HG02943 (cell line): ENCODE data around the gene C6orf163.

ENCODE experiments used
- ATAC-seq: cut with Tn5 transposase; IDR thresholded peaks from one replicate; pipeline ENCODE4 v1.9.1; 2021; ENCODE audit warnings: mild to moderate bottlenecking, low read depth, moderate library complexity; ENCODE audit not compliant: unreplicated experiment

Gene C6orf163

DNA sequence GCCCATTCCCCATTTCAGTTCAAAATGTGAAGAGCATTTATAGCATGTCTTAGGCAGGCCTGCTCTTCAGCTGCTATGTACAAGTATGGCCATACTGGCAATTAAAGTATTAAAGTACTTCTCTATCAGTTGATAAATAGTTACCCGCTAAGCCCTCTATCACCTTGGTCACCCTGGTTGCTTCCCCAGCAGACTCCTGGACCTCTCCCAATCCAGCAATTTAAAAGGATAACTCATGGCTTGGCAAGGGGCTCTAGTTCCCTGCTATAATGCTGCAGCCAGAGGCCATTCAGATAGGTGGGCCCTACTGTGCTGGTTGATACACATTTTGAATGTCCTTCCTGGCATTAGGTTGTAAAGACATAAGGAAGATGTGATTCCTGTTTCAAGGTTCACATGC is 7.0 kb downstream of the C6orf163 start:
- ATAC-seq, result no peak

DNA sequence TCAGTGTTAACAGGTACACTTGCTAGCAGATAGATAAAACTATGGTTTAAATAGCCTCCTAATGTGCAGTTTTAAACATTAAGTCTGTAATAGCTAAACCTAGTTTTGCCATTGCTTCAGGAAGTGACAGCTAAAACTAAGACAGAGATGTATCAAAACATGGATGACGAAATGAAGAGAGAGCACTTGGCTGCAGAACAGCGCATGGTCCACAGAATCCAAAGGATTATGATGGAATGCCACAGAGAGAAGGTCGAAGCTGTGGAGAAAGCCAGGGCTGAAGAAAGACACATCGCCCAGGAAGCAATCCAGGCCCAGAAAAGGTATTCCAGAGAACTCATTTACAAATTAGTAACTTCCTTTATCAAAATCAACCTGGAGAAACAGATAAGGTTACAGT is 11.6 kb downstream of the C6orf163 start:
- no peak for ATAC-seq

DNA sequence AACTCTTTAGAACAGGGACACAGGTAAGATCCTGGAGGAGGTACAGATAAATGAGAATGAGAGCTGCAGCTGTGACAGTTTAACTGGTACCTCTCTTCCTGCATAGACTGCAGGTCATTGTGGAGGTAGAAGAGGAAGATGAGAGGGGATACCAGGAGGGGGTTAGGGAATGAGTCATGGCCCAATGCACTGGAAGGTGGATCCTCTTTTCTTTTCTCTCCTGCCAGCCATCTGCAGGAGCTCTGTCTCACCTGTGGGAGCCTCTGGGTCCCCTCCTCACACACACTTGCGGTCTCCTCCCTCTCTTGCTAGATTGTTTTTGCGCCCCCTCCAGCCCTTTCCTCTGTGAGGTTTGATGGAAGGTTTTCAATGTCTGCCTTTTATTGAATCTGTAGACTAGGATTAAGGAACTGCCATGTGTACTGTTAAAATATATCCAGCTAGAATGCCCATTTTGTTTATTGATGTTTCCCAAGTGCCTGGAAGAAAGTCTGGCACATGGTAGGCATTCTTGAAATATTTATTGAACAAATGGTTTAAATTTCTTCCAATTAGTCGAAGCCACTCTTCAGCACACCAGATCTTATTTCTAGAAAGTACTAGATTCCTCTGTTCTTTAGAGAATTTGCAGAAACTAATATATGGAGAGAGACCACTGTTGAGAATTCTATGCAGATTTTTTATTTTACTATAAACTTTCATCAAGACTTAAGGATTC is 13.0 kb downstream of the C6orf163 start:
- ATAC-seq, result no peak

DNA sequence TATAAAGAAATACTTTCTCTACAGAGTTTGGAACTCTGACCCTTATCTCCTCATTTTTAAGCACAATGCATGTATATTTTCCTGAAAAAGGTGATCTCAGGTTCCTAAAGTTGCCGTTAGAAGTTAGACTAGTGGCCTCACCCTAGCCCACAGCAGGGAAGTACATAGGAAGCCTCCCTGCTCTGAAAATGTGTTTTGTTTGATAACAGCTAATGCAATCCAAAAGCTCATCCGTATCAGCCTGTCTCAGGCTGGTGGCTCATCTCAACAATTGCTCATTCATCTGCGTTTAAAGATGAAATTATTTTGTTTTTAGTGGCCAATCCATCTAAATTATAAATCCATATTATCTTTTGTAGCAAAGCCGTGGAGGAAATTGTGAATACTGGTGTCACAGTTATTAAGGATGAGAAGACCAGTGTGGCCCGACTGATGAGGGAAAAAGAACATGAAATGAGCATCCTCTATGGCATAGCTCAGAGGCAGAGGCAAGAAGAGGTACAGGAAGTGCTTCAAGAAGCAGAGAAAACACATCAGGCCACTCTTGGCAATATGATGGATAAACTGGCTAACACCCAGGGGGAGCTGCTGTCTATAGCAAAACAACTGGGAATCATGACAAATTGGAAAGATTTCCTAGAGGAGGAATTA is 20.1 kb downstream of the C6orf163 start:
- ATAC-seq, result no peak

DNA sequence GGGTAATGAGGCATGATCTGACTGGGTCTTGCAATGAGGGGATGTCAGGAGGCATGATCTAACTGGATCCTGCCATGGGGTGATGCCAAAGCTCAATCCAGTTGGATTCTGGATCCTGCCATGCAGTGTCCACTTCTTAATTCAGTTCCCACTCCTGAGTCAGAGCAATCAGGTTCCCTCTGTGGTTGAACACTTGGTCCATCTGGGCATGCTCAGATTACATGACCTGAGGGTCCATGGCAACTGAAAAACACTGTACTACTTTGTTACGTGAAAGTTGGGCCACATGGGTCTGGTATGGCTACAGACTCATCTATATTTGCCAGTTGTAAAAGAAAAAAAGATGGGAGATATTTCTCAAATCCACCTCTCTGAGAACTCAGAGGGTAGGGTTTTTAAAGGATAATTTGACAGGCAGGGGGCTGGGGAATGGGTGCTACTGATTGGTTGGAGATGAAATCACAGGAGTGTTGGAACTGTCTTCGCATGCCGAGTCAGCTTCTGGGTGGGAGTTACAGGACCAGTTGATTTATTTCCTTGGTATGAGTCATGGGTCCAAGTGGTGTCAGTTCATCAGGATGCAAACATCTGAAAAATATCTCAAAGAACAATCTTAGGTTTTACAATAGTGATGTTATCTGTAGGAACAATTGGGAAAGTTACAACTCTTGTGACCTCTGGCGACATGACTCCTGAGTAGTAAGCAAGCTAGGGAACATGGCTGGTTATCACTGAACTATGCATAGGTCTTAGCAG is 21.6 kb downstream of the C6orf163 start:
- ATAC-seq, result no peak

DNA sequence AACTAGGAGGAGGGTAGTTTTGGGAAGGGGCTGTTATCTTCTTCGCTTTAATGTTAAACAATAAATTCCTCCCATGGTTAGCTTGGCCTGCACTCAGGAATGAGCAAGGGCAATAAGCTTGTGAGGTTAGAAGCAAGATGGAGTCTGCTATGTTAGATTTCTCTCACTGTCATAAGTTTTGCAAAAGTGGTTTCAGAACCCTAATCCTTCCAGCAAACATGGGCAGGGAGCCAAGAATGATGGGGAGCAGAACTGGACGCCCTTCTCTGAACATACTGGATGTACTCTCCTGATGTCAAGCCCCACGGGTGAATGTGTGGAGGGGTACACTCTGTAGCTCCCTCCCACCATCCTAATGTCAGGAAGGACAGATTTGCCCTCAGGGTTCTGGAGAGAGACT is 22.3 kb downstream of the C6orf163 start:
- ATAC-seq, result no peak

DNA sequence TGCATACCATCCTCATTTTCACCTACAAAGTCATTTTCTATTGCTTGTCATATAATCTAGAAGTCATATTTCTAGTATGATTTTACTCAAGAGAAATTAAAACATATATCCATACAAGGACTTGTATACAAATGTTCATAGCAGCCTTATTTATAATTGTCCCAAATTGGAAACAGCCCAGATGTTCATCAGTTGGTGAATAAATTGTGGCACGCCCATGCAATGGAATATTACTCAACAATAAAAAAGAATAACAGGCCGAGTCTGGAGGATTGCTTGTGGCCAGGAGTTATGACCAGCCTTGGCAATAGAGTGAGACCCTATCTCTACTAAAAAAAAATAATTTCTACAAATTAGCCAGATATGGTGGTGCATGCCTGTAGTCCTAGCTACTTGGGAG is 28.8 kb downstream of the C6orf163 start:
- no peak for ATAC-seq

DNA sequence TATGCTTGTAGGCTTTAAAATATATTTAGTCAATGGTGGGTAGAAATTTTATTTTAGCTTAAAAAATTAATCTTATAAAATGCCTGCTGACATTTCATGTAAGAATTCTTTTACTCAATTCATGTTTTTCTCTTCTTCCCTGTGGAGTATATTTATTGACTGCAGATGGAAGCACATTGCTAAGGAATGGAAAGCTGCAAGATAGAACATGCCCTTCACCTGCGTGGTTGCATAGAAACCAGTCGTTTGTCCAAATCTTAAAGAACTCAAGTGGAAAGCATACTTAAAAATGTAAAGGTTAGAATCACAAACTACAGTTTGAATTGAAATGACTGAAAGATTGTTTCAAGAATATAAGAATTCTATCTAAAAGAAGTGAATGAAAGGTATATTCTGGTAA is 30.7 kb downstream of the C6orf163 start:
- no peak for ATAC-seq

DNA sequence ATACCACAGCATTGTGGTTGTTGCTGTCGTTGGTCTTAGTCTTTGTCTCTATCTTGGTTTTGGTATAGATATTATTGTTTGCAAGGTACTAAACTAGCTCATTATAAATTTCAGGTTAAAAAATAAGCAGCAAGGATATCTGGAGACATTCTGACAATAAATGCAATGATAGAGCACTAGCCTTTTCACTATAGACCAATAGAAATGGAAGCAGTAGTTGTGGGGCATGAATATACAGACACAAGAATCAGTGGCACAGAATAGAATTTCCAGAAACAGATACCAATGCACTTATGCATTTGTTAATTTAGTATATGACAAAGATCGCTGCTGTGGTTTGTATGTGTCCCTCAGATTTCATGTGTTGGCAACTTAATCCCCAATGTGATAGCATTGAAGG is 32.0 kb downstream of the C6orf163 start:
- no peak for ATAC-seq

DNA sequence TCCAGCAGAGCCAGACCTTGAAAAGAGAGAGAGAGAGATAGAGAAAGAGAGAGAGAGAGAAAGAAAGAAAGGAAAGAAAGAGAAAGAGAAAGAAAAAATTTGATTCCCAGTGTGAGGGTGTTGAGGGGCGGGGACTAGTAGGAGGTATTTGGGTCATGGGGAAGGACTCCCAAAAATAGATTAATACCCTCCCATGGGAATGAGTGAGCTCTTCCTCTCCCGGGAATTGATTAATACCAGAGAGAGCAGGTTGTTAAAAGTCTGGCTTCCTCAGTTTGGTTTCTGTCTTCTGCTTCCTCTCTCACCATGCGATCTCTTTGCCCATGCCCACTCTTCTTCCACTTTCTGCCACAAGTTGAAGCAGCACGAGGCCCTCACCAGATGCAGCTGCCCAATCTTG is 34.3 kb downstream of the C6orf163 start:
- no peak for ATAC-seq

DNA sequence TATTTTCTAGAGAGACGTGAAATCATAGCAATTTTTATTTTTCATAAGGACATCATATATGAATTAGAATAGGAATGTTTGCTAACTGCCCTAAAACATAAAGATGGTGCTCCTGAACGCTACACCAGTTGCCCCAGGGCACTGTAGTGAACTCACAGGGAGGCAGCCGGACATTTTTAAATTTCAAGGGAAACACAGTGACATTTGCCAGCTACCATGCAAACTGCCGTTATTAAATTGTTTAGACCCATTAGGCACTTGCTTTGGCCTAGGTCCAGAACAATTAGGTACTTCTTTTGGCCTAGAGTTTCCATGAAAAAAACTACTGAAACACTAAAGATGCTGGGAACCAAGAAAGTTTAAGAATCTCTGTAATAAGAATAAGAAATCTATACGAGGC is 38.2 kb downstream of the C6orf163 start:
- no peak for ATAC-seq

DNA sequence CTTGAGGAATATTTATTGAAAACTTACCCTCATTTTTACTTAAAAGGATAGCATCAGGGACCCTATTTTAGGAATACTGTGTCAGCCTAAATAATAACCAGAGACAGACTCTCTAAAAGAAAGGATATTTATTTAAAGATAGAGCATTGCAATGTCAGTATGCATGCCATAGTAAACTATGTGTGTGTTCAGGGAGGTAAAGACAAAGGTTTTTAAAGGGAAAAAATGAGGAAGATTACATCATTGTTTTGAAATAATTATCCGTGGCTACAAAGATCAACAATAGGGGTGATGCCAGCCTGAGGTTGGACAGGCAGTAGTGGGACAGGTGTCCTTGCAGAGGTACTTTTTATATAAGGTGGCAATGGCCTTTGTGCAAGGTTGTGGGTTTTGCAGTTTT is 39.4 kb downstream of the C6orf163 start:
- no peak for ATAC-seq

DNA sequence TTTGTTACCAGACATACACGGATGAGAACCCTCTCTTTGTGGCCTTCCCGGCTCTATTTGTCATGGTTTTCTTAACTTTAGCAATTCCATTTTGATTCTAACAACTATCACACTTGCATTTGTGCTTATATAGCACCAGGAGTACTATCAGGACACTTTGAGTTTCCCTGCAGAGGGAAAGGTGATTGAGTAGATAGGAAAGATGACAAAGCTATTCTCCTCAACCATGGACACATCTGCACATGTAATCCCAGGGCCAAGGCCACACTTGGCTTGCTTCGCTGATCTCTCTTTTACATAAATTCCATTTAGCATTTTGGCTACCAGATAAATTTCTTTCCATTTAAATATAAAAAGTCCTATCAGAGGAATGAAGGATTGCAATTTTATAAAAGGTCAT is 39.8 kb downstream of the C6orf163 start:
- no peak for ATAC-seq

DNA sequence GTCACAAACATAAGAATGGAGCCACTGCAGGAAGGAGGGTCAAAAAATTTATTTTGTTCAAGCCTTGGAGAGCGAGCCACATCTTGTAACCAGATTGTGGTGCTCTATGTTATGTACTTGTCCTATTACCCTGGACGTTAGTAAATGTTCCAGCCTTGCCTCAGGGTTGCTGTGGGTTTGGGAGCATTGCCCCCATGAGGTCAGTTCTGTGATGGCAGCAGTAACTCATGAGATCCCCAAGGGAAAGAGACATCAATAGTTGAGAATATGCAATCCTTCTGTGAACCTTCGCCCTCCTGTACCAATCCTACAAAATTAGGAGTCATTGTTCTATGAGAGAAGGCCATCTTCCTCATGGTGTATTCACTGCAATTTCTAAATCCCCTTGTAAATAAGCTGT is 46.7 kb downstream of the C6orf163 start:
- ATAC-seq, result no peak

DNA sequence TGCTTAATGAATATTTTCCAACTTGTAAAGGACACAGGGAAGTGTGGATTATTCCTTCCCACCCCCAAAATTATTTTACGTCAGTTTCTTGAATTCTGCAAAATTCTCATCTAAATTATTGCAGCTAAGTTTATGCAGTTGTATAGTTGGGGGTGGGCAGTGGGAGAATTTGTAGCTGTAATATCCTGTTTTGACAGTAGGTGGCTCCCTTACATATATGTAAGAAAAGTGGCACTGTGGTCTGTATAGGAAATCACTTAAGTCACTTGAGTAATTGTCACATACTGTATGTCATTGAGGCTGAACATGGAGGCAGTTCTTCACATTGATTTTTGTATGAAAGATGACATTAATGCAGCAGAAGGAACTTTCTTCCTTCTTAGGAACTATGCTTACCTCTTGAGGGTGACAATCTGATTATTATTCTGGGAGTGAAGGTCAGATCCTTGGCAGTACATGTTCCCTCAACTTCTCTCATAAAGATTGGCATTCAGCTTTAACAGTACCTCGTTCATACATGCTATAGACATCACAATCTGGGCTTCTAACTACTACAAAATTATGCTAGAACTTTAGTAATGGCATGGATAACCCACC is 48.5 kb downstream of the C6orf163 start:
- ATAC-seq, result no peak

DNA sequence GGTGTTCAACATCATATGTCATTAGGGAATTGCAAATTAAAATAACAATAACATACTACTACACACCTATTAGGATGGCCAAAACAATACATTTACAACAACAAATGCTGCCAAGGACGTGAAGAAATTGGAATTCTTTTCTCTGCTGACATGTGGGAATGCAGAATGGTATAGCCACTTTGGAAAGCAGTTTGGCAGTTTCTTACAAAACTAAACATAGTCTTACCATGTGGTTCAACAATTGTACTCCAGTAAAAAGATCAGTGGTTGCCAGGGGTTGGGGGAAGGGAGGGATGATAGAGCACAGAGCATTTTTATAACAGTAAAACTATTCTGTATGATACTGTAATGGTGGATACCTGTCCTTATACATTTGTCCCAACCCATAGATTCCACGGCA is 50.8 kb downstream of the C6orf163 start:
- no peak for ATAC-seq

DNA sequence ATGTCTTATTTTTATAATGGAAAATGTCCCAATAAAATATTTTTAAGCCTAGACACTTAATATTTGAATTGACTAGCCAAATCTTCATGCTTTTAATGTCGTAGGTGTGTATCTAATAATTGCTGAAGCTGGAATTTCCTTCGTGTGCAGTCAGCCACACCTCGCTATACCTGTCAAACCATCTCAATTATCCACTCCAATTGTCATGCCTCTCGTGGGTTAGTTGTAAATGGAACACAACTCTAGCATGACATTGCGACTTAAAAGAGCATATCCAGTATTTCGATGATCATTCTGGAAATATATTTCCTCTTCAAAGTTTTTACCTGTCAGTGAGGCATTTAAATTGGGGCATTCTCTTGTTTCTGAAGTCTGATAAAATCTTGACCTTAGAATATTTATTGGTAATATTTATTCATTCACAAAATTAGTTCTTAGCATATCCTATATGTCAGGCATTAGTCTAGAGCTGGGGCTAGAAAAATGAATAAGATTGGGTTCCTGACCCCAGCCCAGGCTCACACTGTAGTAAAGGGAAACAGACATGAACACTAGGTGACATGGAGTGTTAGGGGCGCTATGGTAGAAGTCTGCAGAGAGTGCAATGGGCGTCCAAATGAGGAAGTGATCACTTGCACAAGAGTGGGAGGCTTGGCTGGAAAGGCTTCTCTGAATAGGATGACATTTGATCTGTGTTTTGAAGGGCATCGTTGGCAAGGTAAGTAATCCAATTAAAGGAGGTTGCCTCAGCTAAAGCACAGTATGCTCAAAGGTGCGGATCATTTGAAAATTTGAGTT is 52.2 kb downstream of the C6orf163 start:
- ATAC-seq, result no peak

DNA sequence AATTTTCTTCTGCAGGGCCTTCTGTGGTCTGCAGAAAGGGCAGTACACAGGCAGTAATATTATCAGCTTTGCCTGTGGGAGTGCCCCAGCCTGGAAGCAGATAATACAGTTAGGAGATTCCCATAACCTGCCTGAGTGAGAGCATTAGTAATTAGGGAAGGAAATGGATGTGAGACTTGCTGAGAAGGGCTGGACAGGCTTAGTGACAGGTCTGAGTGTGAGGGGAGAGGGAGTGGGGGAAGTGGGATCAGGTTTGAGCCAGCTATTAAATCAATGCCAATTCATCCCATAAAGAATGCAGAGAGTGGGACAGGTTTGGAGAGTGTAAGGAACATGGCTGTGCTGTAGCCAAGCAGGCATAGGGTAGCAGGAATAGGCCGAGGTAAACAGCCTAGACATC is 53.0 kb downstream of the C6orf163 start:
- ATAC-seq, result no peak

DNA sequence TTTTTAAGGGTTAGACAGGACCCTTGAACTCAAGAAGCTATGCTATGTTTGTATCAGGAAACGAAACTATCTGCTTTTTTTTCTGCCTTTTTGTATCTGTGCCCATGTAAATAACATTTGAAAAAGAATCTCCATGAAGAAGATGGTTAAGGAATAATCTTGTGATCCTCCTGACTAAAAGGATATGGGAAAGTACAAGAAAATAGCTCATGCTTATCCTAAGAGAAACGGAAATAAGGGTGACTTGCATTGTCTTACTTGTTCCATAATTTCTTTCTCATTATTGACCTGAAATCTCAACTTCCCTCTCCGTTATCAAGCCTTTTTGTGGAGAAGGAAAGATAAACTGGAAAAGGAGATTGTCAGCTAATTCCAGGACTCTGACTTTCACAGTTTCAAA is 57.2 kb downstream of the C6orf163 start:
- no peak for ATAC-seq

DNA sequence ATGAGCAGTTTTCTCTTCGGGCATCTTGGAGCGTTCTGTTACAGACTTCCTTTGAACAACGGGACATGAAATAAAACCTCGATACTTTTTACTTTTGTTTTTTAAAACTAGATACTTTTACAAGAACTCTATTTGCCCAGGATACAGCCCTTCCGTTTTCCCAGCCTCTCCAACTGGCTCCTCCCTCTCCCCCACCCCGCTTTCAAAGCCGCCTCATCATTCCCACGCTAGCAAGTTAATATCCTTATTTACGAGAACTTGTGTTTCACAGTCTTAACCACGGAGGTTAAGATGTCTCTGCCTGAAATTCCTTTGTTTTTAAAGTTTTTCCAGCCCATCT is 62.9 kb downstream of the C6orf163 start:
- ATAC-seq, result peak; percentile 7
